GM12878 (cell line): ENCODE data around the gene VIL1.

Experiments used
- CHD1 ChIP-seq: IDR thresholded peaks from 2 replicates; pipeline ENCODE4 v1.6.1; 2012; ENCODE audit warnings: low read depth, low read length, improper control_type of control experiment
- FOXM1 ChIP-seq: IDR thresholded peaks from 2 replicates; pipeline ENCODE4 v1.6.1; 2012; ENCODE audit warnings: low read depth, mild to moderate bottlenecking, inconsistent platforms, low read length, moderate library complexity
- HDAC2 ChIP-seq: fragments of 200-600 bp; sonication (generic); IDR thresholded peaks from 2 replicates; pipeline ENCODE4 v1.6.1; 2017
- POLR2A ChIP-seq: IDR thresholded peaks from 2 replicates; pipeline ENCODE4 v1.6.1; 2011; ENCODE audit warnings: low read depth, mild to moderate bottlenecking, low read length
- POLR2AphosphoS5 ChIP-seq: IDR thresholded peaks from 2 replicates; pipeline ENCODE4 v1.6.1; 2011; ENCODE audit warnings: mild to moderate bottlenecking, low read length, inconsistent platforms
- RCOR1 ChIP-seq: conservative IDR thresholded peaks from 2 replicates; pipeline ENCODE4 v1.6.1; 2012; ENCODE audit warnings: low read depth, low read length, improper control_type of control experiment
- SUZ12 ChIP-seq: fragments of 200-600 bp; sonication (generic); IDR thresholded peaks from one replicate; pipeline ENCODE4 v1.6.1; 2018; ENCODE audit warnings: antibody characterized with exemption, mild to moderate bottlenecking; ENCODE audit not compliant: unreplicated experiment
- YY1 ChIP-seq: IDR thresholded peaks from 2 replicates; pipeline ENCODE4 v1.6.1; 2011; ENCODE audit warnings: low read depth, mild to moderate bottlenecking, low read length

DNA sequence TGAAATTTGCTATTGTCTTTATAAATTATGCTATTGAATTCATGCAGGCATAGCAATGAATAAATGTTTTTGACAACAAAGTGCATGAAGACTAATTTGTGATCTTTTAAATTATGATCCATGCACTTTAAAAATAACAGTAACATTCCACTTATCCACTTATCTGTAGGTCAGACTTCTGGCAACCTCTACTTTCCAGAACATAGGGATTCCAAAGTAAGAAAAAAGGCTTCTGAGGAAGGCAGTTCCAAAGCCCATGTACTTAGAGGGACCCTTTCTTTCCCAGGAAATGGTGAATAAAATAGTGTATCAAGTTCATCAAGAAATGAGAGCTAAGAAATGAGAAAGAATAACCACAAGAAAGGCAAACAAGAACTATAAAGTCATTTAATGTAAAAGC, 58.3 kb downstream of the VIL1 start:
- TF ChIP-seq YY1 (no peak), POLR2A (no peak), CHD1 (no peak), RCOR1 (no peak), FOXM1 (no peak), POLR2AphosphoS5 (no peak), SUZ12 (no peak), HDAC2 (no peak)
